ENCODE measurements around the gene WSCD1. TPM values are rescaled to one million over a fixed set of nuclear protein-coding genes. Genes with fewer than 3 reads are reported as not detected.

The WSCD1 gene
- total RNA-seq, 1 experiment from 2014 or later: 57.0 TPM

DNA sequence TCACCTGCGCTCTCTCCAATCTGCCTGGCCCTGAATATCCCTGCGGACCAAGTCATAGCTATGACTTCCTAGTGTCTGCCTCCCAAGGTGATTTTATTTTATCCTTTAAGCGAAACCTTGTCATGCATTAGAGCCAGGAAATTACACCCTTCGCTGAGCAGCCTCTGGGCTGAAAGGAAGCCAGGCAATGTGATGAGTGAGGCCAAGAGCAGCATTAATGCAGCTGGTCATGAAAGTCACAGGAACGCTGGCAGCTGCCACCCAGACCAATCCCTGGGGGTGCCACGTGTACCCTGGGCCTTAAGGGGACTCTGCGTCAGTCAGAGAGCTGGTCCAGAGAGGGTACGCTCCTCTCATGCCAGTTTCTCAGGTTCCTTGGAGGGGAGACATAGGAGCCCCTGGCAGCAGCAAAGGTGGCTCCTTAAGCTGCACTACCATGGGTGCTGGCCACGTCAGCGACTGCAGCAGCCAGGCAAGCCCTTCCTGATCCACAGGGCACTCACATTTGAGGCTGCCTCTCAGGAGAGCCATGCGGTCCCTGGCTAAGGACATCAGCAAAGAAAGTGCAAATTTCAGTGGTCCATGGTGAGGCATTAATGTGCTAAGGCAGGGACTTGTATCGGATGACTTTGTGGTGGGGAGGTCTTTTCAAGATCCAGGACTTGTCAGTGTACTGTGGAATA, 42.7 kb upstream of the WSCD1 start:
- no peaks in the 10 kb centered on the region for H3K9me2 ChIP-seq (replicated peaks; ENCODE audit: low read length)
- TF ChIP-seq, protein P1, sequence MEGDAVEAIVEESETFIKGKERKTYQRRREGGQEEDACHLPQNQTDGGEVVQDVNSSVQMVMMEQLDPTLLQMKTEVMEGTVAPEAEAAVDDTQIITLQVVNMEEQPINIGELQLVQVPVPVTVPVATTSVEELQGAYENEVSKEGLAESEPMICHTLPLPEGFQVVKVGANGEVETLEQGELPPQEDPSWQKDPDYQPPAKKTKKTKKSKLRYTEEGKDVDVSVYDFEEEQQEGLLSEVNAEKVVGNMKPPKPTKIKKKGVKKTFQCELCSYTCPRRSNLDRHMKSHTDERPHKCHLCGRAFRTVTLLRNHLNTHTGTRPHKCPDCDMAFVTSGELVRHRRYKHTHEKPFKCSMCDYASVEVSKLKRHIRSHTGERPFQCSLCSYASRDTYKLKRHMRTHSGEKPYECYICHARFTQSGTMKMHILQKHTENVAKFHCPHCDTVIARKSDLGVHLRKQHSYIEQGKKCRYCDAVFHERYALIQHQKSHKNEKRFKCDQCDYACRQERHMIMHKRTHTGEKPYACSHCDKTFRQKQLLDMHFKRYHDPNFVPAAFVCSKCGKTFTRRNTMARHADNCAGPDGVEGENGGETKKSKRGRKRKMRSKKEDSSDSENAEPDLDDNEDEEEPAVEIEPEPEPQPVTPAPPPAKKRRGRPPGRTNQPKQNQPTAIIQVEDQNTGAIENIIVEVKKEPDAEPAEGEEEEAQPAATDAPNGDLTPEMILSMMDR (conservative IDR thresholded peaks at IDR 0.05; ENCODE audit: low read depth, low read length): no peak
- TF ChIP-seq EZH2phosphoT487 (IDR thresholded peaks at IDR 0.05; ENCODE audit: borderline replicate concordance, low read length): no peak
- TF ChIP-seq EZH2 (IDR thresholded peaks at IDR 0.05; ENCODE audit: low read length, unreplicated experiment): no peak
- H3K36me3 ChIP-seq (ENCODE audit: low read depth, low read length): no peaks in the 10 kb centered on the region
- no peak overlapping the region for H3K27ac ChIP-seq (ENCODE audit: low read length)
- H3K9me3 ChIP-seq (ENCODE audit: low read length): no peaks in the 10 kb centered on the region
- ChIA-PET CTCF (no interaction called here), POLR2A (ENCODE audit: unreplicated experiment) (no interaction called here)
- H3K79me2 ChIP-seq (ENCODE audit: low read length): no peaks in the 10 kb centered on the region
- H3K27me3 ChIP-seq (ENCODE audit: low read length): no peaks in the 10 kb centered on the region
- no peak overlapping the region for H2AFZ ChIP-seq (ENCODE audit: low read length)
- H3F3A ChIP-seq (ENCODE audit: low read length, unreplicated experiment): no peaks in the 10 kb centered on the region
- no peak overlapping the region for H3K4me2 ChIP-seq (ENCODE audit: low read length)
- intact Hi-C loops (cut with micrococcal nuclease): no loop called here
- H4K20me1 ChIP-seq (ENCODE audit: low read length): no peaks in the 10 kb centered on the region
- H3K4me3 ChIP-seq (ENCODE audit: low read length): no peak overlapping the region
- H3K4me1 ChIP-seq (ENCODE audit: insufficient read depth, low read length): no peaks in the 10 kb centered on the region
- DNase-seq (no peak), ATAC-seq (no peak)
- BruUV-seq (replicated peaks): no TSS peak
- H3K9ac ChIP-seq (ENCODE audit: low read length): no peak overlapping the region

DNA sequence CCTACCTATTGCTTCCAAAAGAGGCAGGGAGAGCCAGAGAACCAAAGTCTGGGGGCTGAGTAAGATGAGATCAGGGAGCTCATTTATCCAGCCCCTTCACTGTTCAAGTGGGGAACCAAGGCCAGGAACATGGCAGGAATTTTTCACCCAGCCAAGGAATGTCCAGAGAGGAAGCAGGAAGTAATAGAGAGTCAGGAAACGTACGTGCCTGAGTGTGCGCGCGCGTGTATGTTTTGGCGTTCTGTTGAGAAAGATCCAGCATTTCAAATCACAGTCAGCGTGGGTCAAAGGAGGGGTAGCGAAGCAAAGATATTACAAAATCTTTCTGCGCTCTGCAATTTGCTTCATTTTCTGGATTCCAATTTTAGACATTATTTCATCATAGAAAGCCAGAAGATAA, 41.9 kb upstream of the WSCD1 start:
- no peaks in the 10 kb centered on the region for H4K20me1 ChIP-seq (ENCODE audit: low read length)
- no peaks in the 10 kb centered on the region for H3F3A ChIP-seq (ENCODE audit: low read length, unreplicated experiment)
- TF ChIP-seq EZH2 (IDR thresholded peaks at IDR 0.05; ENCODE audit: low read length, unreplicated experiment) (no peak), EZH2phosphoT487 (IDR thresholded peaks at IDR 0.05; ENCODE audit: borderline replicate concordance, low read length) (no peak)
- TF ChIP-seq, protein P1 (conservative IDR thresholded peaks at IDR 0.05; ENCODE audit: low read depth, low read length): no peak
- H3K4me1 ChIP-seq (ENCODE audit: insufficient read depth, low read length): no peaks in the 10 kb centered on the region
- no peaks in the 10 kb centered on the region for H3K79me2 ChIP-seq (ENCODE audit: low read length)
- no peak overlapping the region for H2AFZ ChIP-seq (ENCODE audit: low read length)
- H3K9me2 ChIP-seq (replicated peaks; ENCODE audit: low read length): no peaks in the 10 kb centered on the region
- H3K9me3 ChIP-seq (ENCODE audit: low read length): no peaks in the 10 kb centered on the region
- H3K4me2 ChIP-seq (ENCODE audit: low read length): no peak overlapping the region
- H3K27me3 ChIP-seq (ENCODE audit: low read length): no peaks in the 10 kb centered on the region
- no peaks in the 10 kb centered on the region for H3K36me3 ChIP-seq (ENCODE audit: low read depth, low read length)
- H3K4me3 ChIP-seq (ENCODE audit: low read length): no peak overlapping the region
- ChIA-PET POLR2A (ENCODE audit: unreplicated experiment) (no interaction called here), CTCF (interaction anchor here (0.6 kb wide), 1 partner anchor 321 kb away, joined by 3 read pairs; no protein-coding TSS in a partner anchor)
- intact Hi-C loops (cut with micrococcal nuclease): no loop called here
- DNase-seq (no peak), ATAC-seq (no peak)
- no TSS peak for BruUV-seq (replicated peaks)
- H3K27ac ChIP-seq (ENCODE audit: low read length): no peak overlapping the region
- H3K9ac ChIP-seq (ENCODE audit: low read length): no peak overlapping the region

DNA sequence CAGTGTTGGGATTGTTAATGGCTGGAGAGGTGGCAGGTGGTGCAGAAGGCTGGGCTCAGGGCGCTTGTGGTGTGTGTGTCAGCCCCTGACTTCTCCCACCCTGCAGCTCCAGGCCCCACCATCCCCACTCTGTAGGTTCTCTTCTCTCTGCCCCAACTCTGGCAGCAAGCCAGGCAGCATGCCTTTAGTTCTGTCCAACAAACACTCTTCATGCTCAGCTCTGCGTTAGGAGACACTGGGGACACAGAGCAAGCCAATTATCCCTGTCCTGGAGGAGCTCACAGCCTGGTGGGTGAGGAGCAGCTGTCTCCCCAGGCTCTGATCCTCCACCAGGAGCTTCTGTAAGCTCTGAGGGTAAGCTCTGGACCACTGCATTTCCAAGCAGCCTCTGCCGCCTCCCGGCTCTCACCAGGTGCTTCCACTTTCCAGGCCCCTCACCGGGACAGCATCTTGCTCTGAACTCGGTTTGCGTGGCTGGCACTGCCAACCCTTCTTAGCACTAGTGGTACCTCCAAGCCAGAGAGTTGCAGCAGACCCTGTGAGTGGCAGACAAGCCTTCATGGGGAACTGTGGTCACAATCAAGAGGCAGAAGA, 34.3 kb upstream of the WSCD1 start:
- H3K4me3 ChIP-seq (ENCODE audit: low read length): no peak overlapping the region
- H3K4me2 ChIP-seq (ENCODE audit: low read length): no peak overlapping the region
- BruUV-seq (replicated peaks): no TSS peak
- no peaks in the 10 kb centered on the region for H4K20me1 ChIP-seq (ENCODE audit: low read length)
- H3F3A ChIP-seq (ENCODE audit: low read length, unreplicated experiment): no peaks in the 10 kb centered on the region
- ChIA-PET CTCF (no interaction called here), POLR2A (ENCODE audit: unreplicated experiment) (no interaction called here)
- no peaks in the 10 kb centered on the region for H3K36me3 ChIP-seq (ENCODE audit: low read depth, low read length)
- no peaks in the 10 kb centered on the region for H3K27me3 ChIP-seq (ENCODE audit: low read length)
- H3K9me2 ChIP-seq (replicated peaks; ENCODE audit: low read length): no peaks in the 10 kb centered on the region
- DNase-seq: no peak
- H2AFZ ChIP-seq (ENCODE audit: low read length): no peak overlapping the region
- no peak overlapping the region for H3K27ac ChIP-seq (ENCODE audit: low read length)
- ATAC-seq: no peak
- TF ChIP-seq EZH2phosphoT487 (IDR thresholded peaks at IDR 0.05; ENCODE audit: borderline replicate concordance, low read length) (no peak), EZH2 (IDR thresholded peaks at IDR 0.05; ENCODE audit: low read length, unreplicated experiment) (no peak)
- TF ChIP-seq, protein P1 (conservative IDR thresholded peaks at IDR 0.05; ENCODE audit: low read depth, low read length): no peak
- no peak overlapping the region for H3K9ac ChIP-seq (ENCODE audit: low read length)
- no peaks in the 10 kb centered on the region for H3K9me3 ChIP-seq (ENCODE audit: low read length)
- H3K4me1 ChIP-seq (ENCODE audit: insufficient read depth, low read length): no peaks in the 10 kb centered on the region
- intact Hi-C loops (cut with micrococcal nuclease): no loop called here
- no peaks in the 10 kb centered on the region for H3K79me2 ChIP-seq (ENCODE audit: low read length)
